GM19025 (cell line): ENCODE results near the gene GIMAP4.
"Not testable (repeated sequence)": the region's sequence is repeated elsewhere in the genome, so short reads cannot be mapped to it uniquely, and the experiment has no call there.

Experiments
- ATAC-seq: cut with Tn5 transposase; IDR thresholded peaks from one replicate; pipeline ENCODE4 v1.9.1; 2021; ENCODE audit warnings: mild to moderate bottlenecking, low read depth, moderate library complexity; ENCODE audit not compliant: unreplicated experiment

GIMAP4 gene

DNA sequence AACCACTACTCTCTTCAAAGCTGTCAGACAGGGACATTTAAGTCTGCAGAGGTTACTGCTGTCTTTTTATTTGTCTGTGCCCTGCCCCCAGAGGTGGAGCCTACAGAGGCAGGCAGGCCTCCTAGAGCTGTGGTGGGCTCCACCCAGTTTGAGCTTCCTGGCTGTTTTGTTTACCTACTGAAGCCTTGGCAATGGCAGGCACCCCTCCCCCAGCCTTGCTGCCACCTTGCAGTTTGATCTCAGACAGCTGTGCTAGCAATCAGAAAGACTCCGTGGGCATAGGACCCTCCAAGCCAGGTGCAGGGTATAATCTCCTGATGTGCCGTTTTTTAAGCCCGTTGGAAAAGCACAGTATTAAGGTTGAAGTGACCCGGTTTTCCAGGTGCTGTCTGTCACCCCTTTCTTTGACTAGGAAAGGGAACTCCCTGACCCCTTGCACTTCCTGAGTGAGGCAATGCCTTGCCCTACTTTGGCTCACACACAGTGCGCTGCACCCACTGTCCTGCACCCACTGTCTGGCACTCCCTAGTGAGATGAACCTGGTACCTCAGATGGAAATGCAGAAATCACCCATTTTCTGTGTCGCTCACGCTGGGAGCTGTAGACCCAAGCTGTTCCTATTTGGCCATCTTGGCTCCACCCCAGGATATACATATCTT is 12.9 kb downstream of the GIMAP4 start:
- not testable (repeated sequence) for ATAC-seq

DNA sequence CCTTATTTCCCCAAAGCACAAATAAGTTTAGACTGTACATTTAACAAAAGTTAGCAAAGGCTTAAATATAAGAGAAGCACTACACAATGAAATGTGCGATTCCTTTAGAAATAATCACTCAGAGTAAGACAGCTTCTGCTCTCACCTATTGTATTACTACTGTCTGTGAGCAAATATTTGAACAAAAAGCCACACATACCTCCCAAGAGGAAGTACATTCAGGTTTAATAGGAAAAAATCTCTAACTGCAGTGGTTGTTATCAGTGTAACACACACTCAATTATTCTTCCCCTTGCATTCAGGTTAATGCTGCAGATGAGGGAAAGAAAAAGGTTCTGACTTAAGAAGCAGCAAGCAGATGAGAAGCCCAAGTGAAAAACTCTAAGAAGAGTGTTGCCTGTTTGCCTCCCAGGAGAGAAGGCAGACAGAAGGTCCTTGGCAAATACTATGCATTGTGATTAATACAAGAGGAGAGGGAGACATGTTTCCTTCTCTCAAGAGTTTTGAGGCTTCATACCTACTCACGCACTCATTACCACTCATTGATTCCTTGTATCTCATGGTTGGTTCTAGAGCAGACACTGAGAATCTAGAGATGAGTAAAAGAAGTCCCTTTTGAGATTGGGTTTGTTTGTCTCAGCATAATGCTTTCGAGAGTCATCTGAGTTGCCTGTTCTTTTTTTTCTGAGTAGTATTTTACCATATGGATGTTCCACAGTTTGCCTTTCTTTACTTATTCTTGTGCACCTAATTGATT is 13.6 kb downstream of the GIMAP4 start:
- no peak for ATAC-seq

DNA sequence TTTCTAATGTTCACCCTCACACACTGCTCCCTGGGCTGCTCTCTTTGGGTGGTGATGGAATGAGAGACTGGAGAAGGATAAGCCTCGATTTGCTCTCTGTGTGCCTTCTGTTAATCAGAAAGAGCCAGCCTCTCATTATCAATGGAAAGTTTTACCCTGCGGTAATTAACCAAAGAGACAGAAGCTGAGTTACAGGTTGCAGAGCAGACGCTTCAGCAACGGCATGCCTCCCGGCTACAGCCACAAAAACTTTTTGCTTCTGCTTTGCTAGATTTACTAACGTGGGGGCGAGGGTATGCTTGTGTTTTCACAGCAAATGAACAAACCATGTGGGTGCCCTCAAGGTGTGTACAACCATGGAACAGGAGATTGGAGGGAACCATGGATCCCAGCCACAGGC is 18.0 kb downstream of the GIMAP4 start:
- ATAC-seq, result no peak

DNA sequence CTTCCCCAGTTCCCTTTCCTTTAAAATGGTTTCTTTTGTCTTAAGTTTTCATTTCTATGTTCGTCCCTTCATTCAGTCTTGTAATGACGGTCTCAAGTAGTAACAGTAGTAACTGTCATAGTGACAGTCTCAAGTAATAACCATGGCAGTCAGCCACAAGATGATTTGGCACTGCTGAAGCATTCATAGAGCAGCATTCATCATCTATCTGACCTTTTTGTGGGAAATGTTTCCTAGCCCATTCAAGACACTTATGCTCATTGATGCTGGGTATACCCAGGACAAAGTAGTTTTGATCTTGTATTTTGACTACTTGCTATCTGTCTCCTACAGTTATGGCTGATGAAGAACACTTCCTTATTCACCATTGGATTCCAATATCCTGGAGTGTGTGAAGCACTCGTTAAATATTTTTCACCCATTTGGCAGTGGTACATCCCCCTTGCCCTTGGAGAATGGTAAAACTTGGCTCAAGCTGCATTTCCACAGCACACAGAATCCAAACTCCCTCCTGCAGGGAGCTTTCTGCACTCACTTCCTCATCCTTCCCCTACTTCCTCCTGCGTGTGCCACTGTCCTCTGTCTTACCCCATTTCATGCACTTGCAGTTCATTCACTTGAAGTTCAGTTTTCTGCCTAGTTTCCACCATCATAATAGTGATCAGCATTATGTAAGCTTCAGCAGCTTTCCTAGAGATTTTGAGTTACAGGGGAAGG is 19.0 kb downstream of the GIMAP4 start:
- no peak for ATAC-seq

DNA sequence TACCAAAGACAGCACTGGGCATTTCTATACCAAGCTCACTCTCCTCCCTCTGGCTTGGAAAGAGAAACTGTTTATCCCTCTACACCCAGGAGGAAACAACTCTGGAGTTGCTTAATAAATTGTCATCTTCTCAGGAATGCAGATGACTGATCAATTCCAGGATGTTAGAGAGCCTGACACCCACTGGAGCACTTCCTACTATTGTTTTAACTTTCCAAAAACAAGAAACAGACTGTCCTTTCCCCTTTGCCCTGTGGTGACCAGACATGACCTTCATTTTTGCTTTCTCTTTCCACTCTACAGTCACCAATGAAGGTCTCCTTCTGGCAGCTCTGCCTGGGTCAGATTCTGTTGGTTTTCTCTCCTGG is 19.6 kb downstream of the GIMAP4 start:
- no peak for ATAC-seq

DNA sequence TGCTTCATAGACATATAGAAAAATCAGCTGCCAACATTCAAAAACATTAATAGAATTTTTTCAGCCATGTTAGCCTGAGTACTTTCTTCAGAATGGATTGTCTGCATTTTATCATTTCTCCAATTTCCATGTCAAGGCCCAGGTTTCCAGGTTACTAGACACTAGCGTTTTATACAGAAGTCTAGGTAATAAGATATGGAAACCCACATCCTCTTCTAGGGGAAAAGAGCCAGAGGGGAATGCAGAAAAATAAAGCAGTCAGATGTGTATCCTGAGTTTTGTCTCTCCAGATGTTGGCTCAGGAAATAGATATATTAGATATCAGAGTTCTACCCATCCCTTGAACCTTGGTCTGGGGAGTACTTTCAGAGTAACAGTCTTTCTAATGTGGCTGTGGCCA is 20.4 kb downstream of the GIMAP4 start:
- ATAC-seq, result no peak

DNA sequence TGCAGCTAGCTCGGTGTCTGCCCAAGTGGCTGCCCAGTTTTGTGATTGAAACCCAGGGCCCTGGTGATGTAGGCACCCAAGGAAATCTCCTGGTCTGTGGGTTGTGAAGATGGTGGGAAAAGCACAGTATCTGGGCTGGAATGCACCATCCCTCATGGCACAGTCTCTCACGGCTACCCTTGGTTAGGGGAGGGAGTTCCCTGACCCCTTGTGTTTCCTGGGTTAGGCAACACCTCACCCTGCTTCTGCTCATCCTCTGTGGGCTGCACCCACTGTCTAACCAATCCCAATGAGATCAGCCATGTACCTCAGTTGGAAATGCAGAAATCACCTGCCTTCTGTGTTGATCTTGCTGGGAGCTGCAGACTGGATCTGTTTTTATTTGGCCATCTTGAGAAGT is 27.6 kb downstream of the GIMAP4 start:
- no peak for ATAC-seq

DNA sequence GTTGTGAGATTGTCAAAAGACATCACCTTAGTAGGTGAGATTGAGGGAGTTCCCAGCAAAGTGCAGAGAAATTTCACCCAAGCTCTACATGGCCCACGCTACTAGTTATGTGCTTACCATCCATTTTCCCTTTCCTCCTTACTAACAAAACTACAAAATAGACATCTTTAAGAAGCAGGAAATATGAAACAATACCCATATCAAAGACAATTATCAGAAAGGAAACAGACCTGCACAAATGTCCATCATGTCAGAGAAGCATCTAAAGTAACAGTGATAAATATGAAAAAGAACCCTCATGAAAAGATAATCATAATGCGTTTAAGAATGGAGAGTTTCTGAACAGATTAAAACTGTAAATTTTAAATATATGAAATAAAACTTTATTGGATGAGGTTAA is 28.2 kb downstream of the GIMAP4 start:
- ATAC-seq, result no peak

DNA sequence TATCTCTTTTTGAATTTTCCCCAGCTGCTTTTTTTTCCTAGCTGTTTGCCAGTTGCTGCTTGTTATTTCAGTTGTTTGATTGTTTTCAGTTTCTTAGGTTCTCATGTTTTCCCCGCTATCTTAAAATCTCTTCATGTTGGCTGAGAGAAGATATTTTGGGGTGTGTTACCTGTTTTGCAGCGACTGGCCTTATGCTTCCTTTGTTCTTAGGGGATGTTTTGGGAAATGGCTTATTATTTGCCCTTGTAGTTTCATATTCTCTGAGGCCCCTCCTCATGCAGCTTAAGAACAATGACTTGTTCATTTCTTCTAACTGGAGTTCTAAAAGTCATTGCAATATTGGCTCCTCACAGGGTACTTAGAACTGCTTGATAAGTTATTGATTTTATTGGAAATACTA is 36.4 kb downstream of the GIMAP4 start:
- not testable (repeated sequence) for ATAC-seq

DNA sequence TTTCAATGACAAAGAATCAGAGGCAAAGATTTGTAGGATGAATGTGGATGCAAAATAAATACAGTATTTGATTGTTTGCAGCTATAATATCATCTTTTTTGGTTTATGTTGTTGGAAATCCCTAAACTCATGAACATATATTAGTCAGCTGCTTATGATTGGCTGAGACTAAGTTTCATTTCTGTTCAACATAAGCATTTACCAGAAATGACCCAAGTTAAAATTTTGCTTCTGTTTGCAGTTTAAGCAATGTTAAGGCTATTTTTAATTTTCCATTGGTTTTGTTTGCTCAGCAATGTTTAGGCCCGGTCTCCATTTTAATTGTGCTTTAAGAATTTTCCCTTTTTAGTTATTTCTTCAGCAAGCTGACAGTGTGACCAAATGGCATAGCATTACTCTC is 43.0 kb downstream of the GIMAP4 start:
- ATAC-seq, result no peak

DNA sequence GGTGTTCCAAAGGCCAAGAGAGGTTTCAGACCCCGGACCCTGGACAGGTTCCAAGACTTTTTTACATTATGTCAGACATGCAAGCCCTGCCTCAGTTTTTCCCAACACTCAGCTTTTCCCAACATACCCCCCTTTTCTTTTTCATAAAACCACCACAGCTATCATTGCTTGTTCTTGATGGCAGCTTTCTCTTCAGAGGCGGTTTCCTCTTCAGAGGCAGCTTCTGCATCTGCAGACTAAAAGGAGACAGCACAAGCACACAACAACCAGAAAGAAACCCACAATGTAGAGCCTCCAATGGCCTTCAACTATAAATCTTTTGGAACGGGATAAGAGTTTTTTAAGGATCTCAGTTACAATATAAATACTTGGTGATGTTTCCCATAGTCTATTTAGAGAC is 45.7 kb downstream of the GIMAP4 start:
- ATAC-seq, result no peak

DNA sequence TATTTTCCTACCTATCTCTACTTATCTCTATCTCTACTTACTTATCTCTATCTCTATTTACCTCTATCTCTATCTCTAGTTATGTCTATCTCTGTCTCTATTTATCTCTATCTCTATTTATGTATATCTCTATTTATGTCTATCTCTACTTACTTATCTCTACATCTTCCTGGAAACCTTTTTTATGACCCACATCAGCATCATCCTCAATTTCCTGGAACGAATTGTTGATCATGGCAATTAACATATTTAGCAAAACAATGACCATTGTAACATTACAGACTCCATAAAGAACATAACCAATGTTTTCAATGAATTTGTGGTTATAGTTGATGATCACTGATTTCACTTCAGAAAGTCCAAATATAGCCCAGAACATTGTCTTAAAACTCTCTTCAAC is 46.7 kb downstream of the GIMAP4 start:
- ATAC-seq, result no peak

DNA sequence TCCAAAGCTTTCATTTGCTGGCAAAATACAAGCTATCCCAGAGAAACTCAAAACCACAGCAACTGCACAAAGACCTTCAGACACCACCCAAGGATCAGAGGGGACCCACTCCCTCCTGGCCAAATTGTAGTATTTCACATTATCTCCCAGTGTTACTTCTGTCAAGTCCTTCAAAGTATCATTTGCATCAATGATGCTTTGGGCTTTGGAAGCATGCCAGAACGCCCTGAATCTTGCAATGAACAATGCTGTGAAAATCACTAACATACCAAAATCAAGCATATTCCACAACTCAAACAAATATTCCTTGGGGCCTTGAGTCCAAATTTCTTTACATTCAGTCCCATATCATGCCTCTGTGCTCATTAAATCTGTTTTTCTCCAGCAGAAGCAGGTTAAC is 47.2 kb downstream of the GIMAP4 start:
- not testable (repeated sequence) for ATAC-seq

DNA sequence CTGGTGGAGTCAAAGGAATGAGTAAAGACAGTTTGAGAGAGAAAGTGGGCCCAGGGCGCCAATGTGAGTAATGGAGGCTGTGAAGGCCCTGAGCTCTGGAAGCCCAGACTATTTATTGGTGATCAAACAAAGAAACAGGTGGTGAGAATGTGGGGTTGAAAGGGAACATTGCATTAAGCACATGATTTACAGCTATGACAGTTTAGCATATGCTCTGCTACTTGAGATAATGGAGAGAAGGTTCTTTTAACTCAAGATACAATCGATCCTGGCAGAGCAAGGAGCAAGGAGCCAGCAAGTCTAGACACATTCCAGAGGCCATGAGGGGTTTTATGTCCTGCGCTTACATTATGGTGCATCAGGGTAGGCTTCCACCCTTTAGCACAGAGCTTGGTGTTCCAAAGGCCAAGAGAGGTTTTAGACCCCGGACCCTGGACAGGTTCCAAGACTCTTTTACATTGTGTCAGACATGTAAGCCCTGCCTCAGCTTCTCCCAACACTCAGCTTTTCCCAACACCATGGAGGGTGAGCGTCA is 48.1 kb downstream of the GIMAP4 start:
- not testable (repeated sequence) for ATAC-seq

DNA sequence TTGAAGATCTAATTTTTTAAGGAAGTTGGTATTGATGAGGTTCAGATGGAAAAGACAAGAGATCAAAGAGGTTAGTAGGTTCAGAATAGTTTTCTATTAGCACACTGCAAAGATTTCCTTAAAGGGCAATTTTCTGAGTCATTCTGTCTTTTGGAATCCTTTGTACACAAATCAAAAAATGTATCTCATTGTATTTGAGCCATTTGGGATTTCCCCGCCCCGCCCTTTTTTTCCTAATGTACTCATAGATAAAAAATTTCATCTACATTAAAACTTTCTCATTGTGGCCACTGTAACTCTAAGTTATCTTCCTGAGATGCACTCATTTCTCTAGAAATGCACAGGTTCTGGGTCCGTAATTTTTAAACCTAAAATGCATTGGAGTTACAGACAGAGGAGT is 52.9 kb downstream of the GIMAP4 start:
- no peak for ATAC-seq

DNA sequence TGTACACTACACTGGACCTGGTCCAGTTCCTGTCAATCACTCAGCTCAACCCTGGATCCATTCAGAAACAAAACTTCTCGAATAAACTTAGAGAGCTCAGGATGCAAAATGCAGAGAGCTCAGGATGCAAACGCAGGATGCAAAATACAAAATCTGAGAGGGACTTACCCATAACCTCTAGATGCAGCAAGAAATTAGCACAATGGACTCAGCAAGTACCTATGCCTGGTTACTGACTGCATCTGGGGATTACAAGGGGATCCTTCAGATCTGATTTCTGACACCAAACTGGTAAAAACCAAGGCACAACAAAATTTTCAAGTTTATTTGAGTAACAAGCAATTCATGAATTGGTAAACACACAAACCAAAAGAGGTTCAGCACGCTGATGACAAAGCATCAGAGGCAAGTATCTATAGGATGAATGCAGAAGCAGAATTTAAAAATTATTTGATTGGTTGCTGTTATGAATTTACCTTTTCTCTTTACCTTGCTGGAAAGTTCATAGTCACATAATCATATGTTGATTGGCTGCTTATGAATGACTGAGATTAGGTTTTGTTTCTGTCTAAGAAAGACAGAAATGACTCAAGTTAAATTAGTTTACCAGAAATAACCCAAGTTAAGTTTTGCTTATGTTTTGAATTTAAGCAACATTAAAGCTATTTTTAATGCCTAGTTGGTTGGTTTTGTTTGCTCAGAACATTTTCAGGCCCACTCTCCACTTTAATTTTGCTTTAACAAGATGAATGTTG is 53.6 kb downstream of the GIMAP4 start:
- no peak for ATAC-seq

DNA sequence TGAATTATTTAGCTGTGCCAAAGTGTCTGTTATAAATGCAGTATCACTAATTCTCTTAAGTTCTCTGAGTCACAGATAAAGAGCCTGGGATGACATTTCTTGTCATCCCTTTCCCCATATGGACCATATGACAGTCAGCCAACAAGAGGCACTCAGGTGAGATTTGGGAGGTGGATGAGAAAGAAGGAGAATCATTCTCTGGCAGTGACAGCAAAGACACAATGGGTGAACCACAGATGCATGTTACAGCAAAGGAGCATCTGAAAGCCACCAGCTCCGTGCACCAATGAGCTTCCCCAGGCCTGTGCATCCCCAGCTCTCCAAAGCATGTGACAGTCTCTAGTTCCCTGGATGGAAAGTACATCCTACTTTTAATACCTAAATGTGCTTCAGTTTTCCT is 54.2 kb downstream of the GIMAP4 start:
- ATAC-seq, result no peak
